ENCODE data around the gene SIL1.
"Not testable (repeated sequence)": the region's sequence is repeated elsewhere in the genome, so short reads cannot be mapped to it uniquely, and the experiment has no call there.

The SIL1 gene

GRCh38 chr5:138929571-138929955, 268.6 kb downstream of the SIL1 start:
- no peak overlapping the region for H3K4me3 ChIP-seq (ENCODE audit: low read depth, low read length)

- H3K4me3 ChIP-seq (ENCODE audit: low read depth, low read length): no peak overlapping the region
These were observed 270.2 kb downstream of the SIL1 start for GRCh38 chr5:138927979-138928378.

- no peak overlapping the region for H3K4me3 ChIP-seq (ENCODE audit: low read depth, low read length)
These were observed 270.6 kb downstream of the SIL1 start for GRCh38 chr5:138927544-138927943.

- H3K4me3 ChIP-seq (ENCODE audit: low read depth, low read length): no peak overlapping the region
These were observed 271.3 kb downstream of the SIL1 start for GRCh38 chr5:138926688-138927448.

- no peak overlapping the region for H3K4me3 ChIP-seq (ENCODE audit: low read depth, low read length)
These were observed 271.9 kb downstream of the SIL1 start for GRCh38 chr5:138926257-138926656.

- no peak overlapping the region for H3K4me3 ChIP-seq (ENCODE audit: low read depth, low read length)
These were observed 273.0 kb downstream of the SIL1 start for GRCh38 chr5:138925090-138925635.

GRCh38 chr5:138922494-138922893, 275.7 kb downstream of the SIL1 start:
- H3K4me3 ChIP-seq (ENCODE audit: low read depth, low read length): no peak overlapping the region

GRCh38 chr5:138921362-138921761, 276.8 kb downstream of the SIL1 start:
- not testable (repeated sequence) for H3K4me3 ChIP-seq (ENCODE audit: low read depth, low read length)

- no peak overlapping the region for H3K4me3 ChIP-seq (ENCODE audit: low read depth, low read length)
These were observed 278.0 kb downstream of the SIL1 start for GRCh38 chr5:138920181-138920580.

GRCh38 chr5:138918686-138919085, 279.5 kb downstream of the SIL1 start:
- no peak overlapping the region for H3K4me3 ChIP-seq (ENCODE audit: low read depth, low read length)

- H3K4me3 ChIP-seq (ENCODE audit: low read depth, low read length): no peak overlapping the region
These were observed 283.8 kb downstream of the SIL1 start for GRCh38 chr5:138914338-138914737.

- H3K4me3 ChIP-seq (ENCODE audit: low read depth, low read length): no peak overlapping the region
These were observed 284.4 kb downstream of the SIL1 start for GRCh38 chr5:138913773-138914172.

- H3K4me3 ChIP-seq (ENCODE audit: low read depth, low read length): no peak overlapping the region
These were observed 286.1 kb downstream of the SIL1 start for GRCh38 chr5:138912093-138912492.

GRCh38 chr5:138911441-138911840, 286.7 kb downstream of the SIL1 start:
- no peak overlapping the region for H3K4me3 ChIP-seq (ENCODE audit: low read depth, low read length)

GRCh38 chr5:138910546-138911185, 287.5 kb downstream of the SIL1 start:
- no peak overlapping the region for H3K4me3 ChIP-seq (ENCODE audit: low read depth, low read length)

GRCh38 chr5:138909734-138910133, 288.4 kb downstream of the SIL1 start:
- H3K4me3 ChIP-seq (ENCODE audit: low read depth, low read length): no peak overlapping the region

- H3K4me3 ChIP-seq (ENCODE audit: low read depth, low read length): no peak overlapping the region
These were observed 292.6 kb downstream of the SIL1 start for GRCh38 chr5:138905541-138905940.

GRCh38 chr5:138903130-138903775, 294.9 kb downstream of the SIL1 start:
- H3K4me3 ChIP-seq (ENCODE audit: low read depth, low read length): no peak overlapping the region

GRCh38 chr5:138901716-138902115, 296.5 kb downstream of the SIL1 start:
- no peak overlapping the region for H3K4me3 ChIP-seq (ENCODE audit: low read depth, low read length)

GRCh38 chr5:138900281-138900965, 297.7 kb downstream of the SIL1 start:
- no peak overlapping the region for H3K4me3 ChIP-seq (ENCODE audit: low read depth, low read length)

GRCh38 chr5:138898742-138899141, 299.4 kb downstream of the SIL1 start:
- no peak overlapping the region for H3K4me3 ChIP-seq (ENCODE audit: low read depth, low read length)
